ENCODE measurements around the gene PPP1R9B. TPM values are rescaled to one million over a fixed set of nuclear protein-coding genes. Genes with fewer than 3 reads are reported as not detected.

PPP1R9B gene
- total and polyA plus RNA-seq, 2 of the 8 experiments (the other 6 are each of a cell fraction or from before 2014, with no cell fraction given) = 5.2 to 13.1 TPM

GRCh38 chr17:50186661-50187393, 36.4 kb upstream of the PPP1R9B start:
- ChIA-PET POLR2A (ENCODE audit: partially characterized antibody) (interaction anchor here (0.5 to 1.8 kb wide), 3 partner anchors 9 to 476 kb away, joined by 3 to 5 read pairs (median 3); no protein-coding TSS in a partner anchor), CTCF (ENCODE audit: partially characterized antibody) (interaction anchor here (1.2 to 2.8 kb wide), 7 partner anchors 10 to 107 kb away, joined by 3 to 19 read pairs (median 9); partner anchors contain the start of gene COL1A1)
- Histone ChIP-seq H3K79me2 (ENCODE audit: control insufficient read depth in 1 of 2, insufficient read depth in 2 of 2, low read length in 2 of 2) (no peaks in the 10 kb centered on the region), H3K9ac (replicated peaks in 1 of 4; ENCODE audit: extremely low read depth in 1 of 4, low read depth in 3 of 4, low read length in 3 of 4) (no peak overlapping the region), H3K36me3 (ENCODE audit: control insufficient read depth in 2 of 4, insufficient read depth in 4 of 4, low read length in 3 of 4) (peaks cover 5 to 54% (median 24%) of the 10 kb centered on the region in 4 experiments; a peak in 5 of 8 replicates), H3K4me3 (ENCODE audit: extremely low read depth in 1 of 4, insufficient read depth in 2 of 4, low read depth in 3 of 4, low read length in 4 of 4) (no peak overlapping the region), H3K23ac (ENCODE audit: insufficient read length) (no peak overlapping the region), H3K56ac (replicated peaks; ENCODE audit: insufficient read length, low read depth, low read length) (no peak overlapping the region), H3K4me2 (ENCODE audit: insufficient read depth in 1 of 2, low read depth in 2 of 2, low read length in 2 of 2) (no peak overlapping the region), H3K79me1 (ENCODE audit: low read depth, low read length) (no peaks in the 10 kb centered on the region), H3K18ac (ENCODE audit: extremely low read depth, low read length) (no peak overlapping the region), H3K9me3 (ENCODE audit: insufficient read depth in 2 of 2, low read depth in 1 of 2, low read length in 1 of 2) (no peaks in the 10 kb centered on the region), H3K23me2 (ENCODE audit: low read depth, low read length) (no peaks in the 10 kb centered on the region), H3K4me1 (replicated peaks in 1 of 4; ENCODE audit: control insufficient read depth in 3 of 4, insufficient read depth in 4 of 4, low read length in 3 of 4) (peaks cover 0 to 18% (median 3%) of the 10 kb centered on the region in 4 experiments; a peak in 4 of 7 replicates), H3K4ac (replicated peaks; ENCODE audit: insufficient read length, low read depth, low read length) (no peak overlapping the region), H2BK5ac (ENCODE audit: low read depth, low read length) (no peak overlapping the region), H3K14ac (ENCODE audit: insufficient read length) (no peak overlapping the region), H2BK12ac (ENCODE audit: low read depth, low read length) (no peak overlapping the region), H2AFZ (ENCODE audit: low read length) (no peak overlapping the region), H4K5ac (ENCODE audit: insufficient read length, low read depth, low read length) (no peak overlapping the region), H2AK5ac (ENCODE audit: low read depth, low read length) (no peak overlapping the region), H4K20me1 (replicated peaks in 1 of 2; ENCODE audit: control insufficient read depth in 1 of 2, insufficient read depth in 2 of 2, low read length in 2 of 2) (peaks cover 1 to 4% of the 10 kb centered on the region in 2 experiments), H4K91ac (replicated peaks; ENCODE audit: insufficient read length, low read length) (no peak overlapping the region), H2BK20ac (ENCODE audit: low read length) (no peak overlapping the region), H3K27ac (ENCODE audit: low read depth, low read length) (no peak overlapping the region), H2BK120ac (replicated peaks; ENCODE audit: low read depth, low read length) (no peak overlapping the region), H3K27me3 (replicated peaks in 1 of 4; ENCODE audit: control insufficient read depth in 3 of 4, extremely low read depth in 1 of 4, insufficient read depth in 3 of 4, low read length in 3 of 4) (no peaks in the 10 kb centered on the region), H4K8ac (ENCODE audit: extremely low read depth, insufficient read depth, low read length) (no peak overlapping the region), H2BK15ac (ENCODE audit: low read length) (no peak overlapping the region)
- WGBS, 2 experiments (ENCODE audit: extremely low coverage in 1 of 2, insufficient coverage in 1 of 2, insufficient read length in 1 of 2, insufficient replicate concordance in 2 of 2, low coverage in 1 of 2, low lambda C conversion rate in 2 of 2, missing lambda C conversion rate in 1 of 2) = 94% methylated on average over 24 of the region's 24 CpGs; no CpG with 5 or more reads in 1 of the 2 experiments
- FAIRE-seq (no peak), DNase-seq (ENCODE audit: low read depth in 1 of 2, low spot score in 2 of 2) (no peak)
- TF ChIP-seq SP4 (IDR thresholded peaks at IDR 0.05; ENCODE audit: low read length) (no peak), RBBP5 (IDR thresholded peaks at IDR 0.05; ENCODE audit: borderline replicate concordance, low read depth, low read length) (no peak), POLR2AphosphoS5 (IDR thresholded peaks at IDR 0.05; ENCODE audit: low read depth, low read length) (no peak), CEBPB (IDR thresholded peaks at IDR 0.05; ENCODE audit: low read depth, low read length) (no peak), FOSL1 (IDR thresholded peaks at IDR 0.05; ENCODE audit: insufficient read depth, low read depth, low read length) (no peak), JUN (IDR thresholded peaks at IDR 0.05; ENCODE audit: low read depth, low read length) (no peak), MAX (IDR thresholded peaks at IDR 0.05) (no peak), ZNF274 (IDR thresholded peaks at IDR 0.05; ENCODE audit: borderline replicate concordance, extremely low read depth, low read length) (no peak), PHF8 (conservative IDR thresholded peaks at IDR 0.05; ENCODE audit: low read depth, low read length) (no peak), SIN3A (conservative IDR thresholded peaks at IDR 0.05 in 1 of 2, IDR thresholded peaks at IDR 0.05 in 1 of 2; ENCODE audit: low read depth in 1 of 2, low read length in 2 of 2) (no peak), GABPA (IDR thresholded peaks at IDR 0.05; ENCODE audit: borderline replicate concordance, insufficient read depth, low read length) (no peak), EZH2 (IDR thresholded peaks at IDR 0.05; ENCODE audit: low read depth, low read length, severe bottlenecking) (no peak)
